ENCODE results near the gene ARHGEF6.

Gene ARHGEF6

DNA sequence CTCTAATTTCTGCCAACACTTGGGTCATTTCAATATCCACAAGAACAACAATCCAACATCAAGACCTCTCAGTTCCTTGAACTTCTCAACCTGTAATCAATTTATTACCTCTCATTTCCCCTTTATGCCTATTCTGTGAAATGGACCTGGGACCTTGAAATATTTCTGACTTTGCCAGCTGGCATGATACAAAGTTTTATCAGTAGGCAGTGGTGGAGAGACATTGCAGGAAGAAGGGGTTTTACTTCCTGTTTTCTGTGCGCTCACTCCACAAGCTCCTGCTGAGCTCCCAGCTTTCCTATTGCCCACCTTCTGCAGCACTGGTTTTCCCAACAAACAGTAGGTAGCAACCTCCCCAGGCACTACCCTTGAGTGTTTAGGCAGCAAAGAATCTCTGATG, 3.5 kb upstream of the ARHGEF6 start:
- TF ChIP-seq, protein P1, sequence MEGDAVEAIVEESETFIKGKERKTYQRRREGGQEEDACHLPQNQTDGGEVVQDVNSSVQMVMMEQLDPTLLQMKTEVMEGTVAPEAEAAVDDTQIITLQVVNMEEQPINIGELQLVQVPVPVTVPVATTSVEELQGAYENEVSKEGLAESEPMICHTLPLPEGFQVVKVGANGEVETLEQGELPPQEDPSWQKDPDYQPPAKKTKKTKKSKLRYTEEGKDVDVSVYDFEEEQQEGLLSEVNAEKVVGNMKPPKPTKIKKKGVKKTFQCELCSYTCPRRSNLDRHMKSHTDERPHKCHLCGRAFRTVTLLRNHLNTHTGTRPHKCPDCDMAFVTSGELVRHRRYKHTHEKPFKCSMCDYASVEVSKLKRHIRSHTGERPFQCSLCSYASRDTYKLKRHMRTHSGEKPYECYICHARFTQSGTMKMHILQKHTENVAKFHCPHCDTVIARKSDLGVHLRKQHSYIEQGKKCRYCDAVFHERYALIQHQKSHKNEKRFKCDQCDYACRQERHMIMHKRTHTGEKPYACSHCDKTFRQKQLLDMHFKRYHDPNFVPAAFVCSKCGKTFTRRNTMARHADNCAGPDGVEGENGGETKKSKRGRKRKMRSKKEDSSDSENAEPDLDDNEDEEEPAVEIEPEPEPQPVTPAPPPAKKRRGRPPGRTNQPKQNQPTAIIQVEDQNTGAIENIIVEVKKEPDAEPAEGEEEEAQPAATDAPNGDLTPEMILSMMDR (IDR thresholded peaks at IDR 0.05; ENCODE audit: borderline replicate concordance, control extremely low read depth, extremely low read depth, insufficient read depth, missing control alignments): no peak
- in situ Hi-C loops (cut with MboI; ENCODE audit: low sequenced_read_pairs, unreplicated experiment): no loop called here
- DNase-seq (ENCODE audit: low spot score): no peak

GRCh38 chrX:136783159-136783558, 2.4 kb upstream of the ARHGEF6 start:
- TF ChIP-seq, protein P1 (IDR thresholded peaks at IDR 0.05; ENCODE audit: borderline replicate concordance, control extremely low read depth, extremely low read depth, insufficient read depth, missing control alignments): no peak
- DNase-seq (ENCODE audit: low spot score): no peak
- in situ Hi-C loops (cut with MboI; ENCODE audit: low sequenced_read_pairs, unreplicated experiment): no loop called here

DNA sequence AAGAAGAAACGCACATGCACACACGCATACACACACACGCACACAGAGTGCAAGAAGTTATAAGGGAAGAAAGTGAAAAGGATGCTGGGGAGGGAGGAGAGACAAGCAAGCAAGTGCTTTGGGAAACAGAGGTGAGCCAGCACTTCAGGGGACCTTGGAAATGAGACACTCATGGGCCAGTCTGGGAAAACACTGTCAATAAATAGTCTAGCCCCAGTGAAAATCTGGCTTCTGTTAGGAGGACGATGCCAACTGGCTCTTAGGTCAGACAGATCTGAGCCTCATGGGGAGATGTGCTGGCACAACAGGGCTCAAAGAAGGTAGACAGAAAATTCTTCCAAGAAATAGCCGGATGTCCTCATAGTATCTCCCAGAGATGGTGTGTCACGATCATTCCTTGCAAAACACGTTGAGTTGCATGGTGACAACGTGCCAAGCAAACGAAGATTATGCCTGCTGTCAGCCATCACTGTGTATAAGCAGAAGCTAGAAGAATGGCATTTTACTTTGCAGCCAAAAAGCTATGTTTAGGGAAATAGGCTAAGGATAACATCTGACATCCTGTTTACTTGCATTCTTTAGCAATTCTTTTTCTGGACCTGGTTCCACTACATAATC, 557 bp upstream of the ARHGEF6 start:
- TF ChIP-seq, protein P1 (IDR thresholded peaks at IDR 0.05; ENCODE audit: borderline replicate concordance, control extremely low read depth, extremely low read depth, insufficient read depth, missing control alignments): no peak
- in situ Hi-C loops (cut with MboI; ENCODE audit: low sequenced_read_pairs, unreplicated experiment): no loop called here
- no peak for DNase-seq (ENCODE audit: low spot score)

GRCh38 chrX:136780241-136780640, 491 bp downstream of the ARHGEF6 start:
- no peak for DNase-seq (ENCODE audit: low spot score)
- in situ Hi-C loops (cut with MboI; ENCODE audit: low sequenced_read_pairs, unreplicated experiment): no loop called here
- TF ChIP-seq, protein P1 (IDR thresholded peaks at IDR 0.05; ENCODE audit: borderline replicate concordance, control extremely low read depth, extremely low read depth, insufficient read depth, missing control alignments): no peak

DNA sequence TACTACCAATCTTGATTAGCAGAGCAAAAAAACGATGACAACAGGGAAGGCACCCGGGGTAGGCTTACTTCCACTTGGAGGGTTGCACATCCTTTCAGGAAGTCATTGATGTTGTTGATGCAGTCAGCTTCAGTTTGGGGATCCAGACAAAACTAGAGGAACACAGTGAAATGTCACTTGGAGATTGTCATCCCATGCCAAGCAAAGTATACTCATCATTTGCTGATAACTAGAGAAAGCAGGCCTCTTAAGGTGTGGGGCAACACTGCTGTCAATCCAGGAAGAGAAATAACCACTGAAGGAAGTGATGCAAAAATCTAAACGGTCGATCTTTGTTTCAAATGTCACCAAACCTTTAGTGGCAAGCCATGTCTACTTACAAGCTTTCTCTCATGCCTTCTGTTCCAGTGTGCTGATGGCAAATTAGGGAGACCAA, 1.4 kb downstream of the ARHGEF6 start:
- no peak for DNase-seq (ENCODE audit: low spot score)
- in situ Hi-C loops (cut with MboI; ENCODE audit: low sequenced_read_pairs, unreplicated experiment): no loop called here
- TF ChIP-seq, protein P1 (IDR thresholded peaks at IDR 0.05; ENCODE audit: borderline replicate concordance, control extremely low read depth, extremely low read depth, insufficient read depth, missing control alignments): no peak

GRCh38 chrX:136778916-136779315, 1.8 kb downstream of the ARHGEF6 start:
- in situ Hi-C loops (cut with MboI; ENCODE audit: low sequenced_read_pairs, unreplicated experiment): no loop called here
- no peak for DNase-seq (ENCODE audit: low spot score)
- TF ChIP-seq, protein P1 (IDR thresholded peaks at IDR 0.05; ENCODE audit: borderline replicate concordance, control extremely low read depth, extremely low read depth, insufficient read depth, missing control alignments): no peak
